Measurements from ENCODE around the gene MTG1.
"Not testable (repeated sequence)": the region's sequence is repeated elsewhere in the genome, so short reads cannot be mapped to it uniquely, and the experiment has no call there.

Gene MTG1

DNA sequence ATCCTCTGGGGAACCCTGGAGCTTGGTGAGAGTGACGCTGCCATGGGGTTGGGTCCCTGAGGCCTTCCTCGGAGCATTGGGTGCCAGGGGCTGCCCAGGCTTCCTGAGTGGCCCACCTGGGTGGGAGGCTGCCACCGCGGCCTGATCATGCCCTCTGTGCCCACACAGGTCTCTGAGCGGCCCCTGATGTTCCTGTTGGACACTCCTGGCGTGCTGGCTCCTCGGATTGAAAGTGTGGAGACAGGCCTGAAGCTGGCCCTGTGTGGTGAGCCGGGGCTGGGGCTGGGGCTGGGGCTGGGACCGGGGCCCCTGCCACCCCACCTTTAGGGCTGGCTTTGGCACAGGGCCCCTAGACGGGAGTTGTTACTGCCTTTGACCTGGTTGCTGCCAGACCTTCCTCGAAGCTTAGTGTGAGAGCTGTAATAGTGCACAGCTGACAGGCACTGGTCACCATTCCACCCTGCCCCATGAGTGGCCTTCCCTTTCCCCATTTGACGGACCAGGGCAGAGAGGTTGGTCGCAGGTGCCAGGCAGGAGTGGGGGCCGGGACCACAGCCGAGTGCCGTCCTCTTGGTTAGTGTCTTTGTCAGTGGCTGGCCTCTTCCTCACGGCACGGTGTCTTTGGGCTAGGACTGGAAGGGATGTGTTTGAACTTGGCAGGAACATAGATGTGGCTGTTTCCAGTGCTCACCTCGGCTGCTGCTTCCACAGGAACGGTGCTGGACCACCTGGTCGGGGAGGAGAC is 8.2 kb downstream of the MTG1 start:
- no peak for DNase-seq

DNA sequence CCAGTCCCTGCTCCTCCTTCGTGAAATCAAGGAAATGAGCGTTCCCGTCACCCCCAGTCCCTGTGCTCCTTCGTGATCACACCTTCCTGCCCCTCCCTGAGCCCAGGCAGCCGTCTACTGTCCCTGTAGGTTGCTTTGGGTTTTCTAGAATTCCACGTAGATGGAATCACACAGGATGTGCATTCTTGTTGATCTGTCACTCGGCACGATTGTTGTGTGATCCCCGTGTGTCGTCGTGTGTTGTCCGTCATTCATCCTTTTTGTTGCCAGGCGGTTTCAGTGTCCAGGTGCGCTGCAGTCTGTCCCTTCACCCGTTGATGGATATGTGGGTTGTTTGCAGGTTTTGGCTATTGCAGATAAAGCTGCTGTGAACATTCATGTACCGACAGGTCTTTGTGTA is 9.4 kb downstream of the MTG1 start:
- no peak for DNase-seq

DNA sequence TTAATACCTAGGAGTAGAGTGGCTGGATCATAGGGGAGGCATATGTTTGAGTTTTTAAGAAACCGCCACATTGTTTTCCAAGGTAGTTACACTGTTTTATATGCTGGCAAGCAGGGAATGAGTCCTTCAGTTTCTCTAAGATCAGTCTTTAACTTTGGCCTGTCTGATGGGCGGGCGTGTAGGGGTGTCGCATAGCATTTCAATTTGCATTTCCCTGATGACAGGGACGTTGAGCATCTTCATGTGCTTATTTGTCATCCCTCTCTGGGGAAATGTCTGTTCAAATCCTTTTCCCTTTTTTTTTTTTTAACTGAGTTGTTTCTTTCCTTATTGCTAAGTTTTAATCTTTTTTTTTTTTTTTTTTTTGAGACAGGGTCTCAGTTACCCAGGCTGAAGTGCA is 9.8 kb downstream of the MTG1 start:
- no peak for DNase-seq

DNA sequence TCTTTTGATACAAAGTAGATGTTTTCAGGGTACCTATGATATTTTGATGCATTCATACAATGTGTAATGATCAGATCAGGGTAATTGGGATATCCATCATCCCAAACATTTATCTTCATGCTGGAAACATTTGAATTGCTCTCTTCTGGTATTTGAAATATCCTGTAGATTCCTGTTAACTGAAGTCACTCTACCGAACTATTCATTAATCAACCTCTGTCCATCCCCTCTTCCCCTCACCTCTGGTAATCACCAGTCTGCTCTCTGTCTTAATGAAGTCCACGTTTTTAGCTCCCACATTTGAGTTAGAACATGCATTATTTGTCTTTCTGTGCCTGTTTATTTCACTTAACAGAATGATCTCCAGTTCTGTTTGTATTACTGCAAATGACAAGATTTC is 11.3 kb downstream of the MTG1 start:
- no peak for DNase-seq

DNA sequence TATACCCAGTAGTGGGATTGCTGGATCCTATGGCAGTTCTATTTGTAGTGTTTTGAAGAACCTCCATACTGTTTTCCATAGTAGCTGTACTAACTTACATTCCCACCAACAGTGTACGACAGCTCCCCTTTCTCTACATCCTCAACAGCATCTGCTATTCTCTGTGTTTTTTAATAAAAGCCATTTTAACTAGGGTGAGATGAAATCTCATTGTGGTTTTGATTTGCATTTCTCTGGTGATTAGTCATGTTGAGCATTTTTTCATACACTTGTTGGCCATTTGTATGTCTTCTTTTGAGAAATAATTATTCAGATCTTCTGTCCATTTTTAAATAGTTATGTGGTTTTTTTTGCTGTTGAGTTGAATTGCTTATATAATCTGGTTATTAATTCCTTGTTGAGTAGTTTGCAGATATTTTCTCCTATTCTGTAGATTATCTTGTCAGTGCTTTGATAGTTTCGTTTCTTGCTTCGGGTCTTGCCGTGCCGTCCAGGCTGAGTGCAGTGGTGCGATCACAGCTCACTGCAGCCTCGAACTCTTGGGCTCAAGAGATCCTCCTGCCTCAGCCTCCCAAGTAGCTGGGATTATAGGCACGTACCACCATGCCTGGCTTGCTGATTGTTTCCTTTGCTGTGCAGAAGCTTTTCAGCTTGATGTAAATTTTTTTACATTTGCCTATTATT is 12.0 kb downstream of the MTG1 start:
- no peak for DNase-seq

DNA sequence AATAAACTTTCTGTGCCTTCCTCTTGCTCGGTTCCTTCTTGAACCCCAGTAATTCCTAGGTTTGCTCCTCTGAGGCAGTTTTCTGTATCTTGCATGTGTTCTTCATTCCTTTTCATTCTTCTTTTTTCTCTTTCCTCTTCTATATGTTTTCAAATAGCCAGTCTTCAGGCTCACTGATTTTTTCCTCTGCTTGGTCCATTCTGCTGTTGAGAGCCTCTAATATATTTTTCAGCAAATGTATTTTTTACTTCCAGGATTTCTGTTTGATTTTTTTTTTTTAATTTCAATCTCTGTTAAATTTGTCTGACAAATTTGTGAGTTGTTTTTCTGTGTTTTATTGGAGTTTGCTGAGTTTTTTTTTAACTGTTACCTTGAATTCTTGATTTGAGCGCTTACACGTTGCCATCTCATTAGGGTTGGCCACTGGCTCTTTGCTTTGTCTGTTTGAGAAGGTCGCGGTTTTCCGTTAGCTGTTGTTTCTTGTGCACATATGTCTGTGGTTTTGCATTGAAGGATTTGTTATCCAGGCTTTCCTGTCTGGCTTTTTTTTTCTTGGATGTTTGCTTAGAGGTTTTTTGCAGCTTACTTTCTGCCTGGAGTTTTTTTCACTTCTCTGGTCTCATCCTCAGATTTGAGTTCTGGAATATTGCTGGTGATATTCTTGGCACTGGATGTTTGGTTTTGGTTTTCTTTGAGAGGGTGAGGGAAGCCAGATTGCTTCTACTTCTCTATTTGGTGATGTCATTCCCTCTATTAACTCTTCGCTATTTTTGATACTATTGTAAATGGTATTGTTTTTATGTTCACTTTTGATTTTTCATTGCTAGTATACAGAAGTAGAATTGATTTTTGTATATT is 17.8 kb downstream of the MTG1 start:
- DNase-seq: no peak

DNA sequence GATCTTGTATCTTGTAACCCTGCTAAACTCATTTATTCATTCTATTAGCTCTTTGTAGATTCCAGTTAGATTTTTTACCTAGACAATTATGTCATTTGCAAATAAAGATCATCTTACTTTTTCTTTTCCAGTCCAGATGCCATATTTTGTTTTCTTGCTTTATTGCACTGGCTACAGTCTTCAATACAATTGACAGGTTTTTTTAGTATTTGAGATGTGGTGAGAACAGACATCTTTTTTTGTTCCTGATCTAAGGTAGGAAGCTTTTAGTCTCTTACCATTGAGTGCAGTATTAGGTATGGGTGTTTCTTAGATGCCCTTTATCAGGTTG is 18.4 kb downstream of the MTG1 start:
- DNase-seq: no peak

DNA sequence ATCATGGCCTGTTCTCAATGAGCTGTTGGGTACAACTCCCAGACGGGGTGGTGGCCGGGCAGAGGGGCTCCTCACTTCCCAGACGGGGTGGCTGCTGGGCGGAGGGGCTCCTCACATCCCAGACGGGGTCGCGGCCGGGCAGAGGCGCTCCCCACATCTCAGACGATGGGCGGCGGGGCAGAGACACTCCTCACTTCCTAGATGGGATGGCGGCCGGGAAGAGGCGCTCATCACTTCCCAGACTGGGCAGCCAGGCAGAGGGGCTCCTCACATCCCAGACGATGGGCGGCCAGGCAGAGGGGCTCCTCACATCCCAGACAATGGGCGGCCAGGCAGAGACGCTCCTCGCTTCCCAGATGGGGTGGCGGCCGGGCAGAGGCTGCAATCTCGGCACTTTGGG is 20.4 kb downstream of the MTG1 start:
- not testable (repeated sequence) for DNase-seq

DNA sequence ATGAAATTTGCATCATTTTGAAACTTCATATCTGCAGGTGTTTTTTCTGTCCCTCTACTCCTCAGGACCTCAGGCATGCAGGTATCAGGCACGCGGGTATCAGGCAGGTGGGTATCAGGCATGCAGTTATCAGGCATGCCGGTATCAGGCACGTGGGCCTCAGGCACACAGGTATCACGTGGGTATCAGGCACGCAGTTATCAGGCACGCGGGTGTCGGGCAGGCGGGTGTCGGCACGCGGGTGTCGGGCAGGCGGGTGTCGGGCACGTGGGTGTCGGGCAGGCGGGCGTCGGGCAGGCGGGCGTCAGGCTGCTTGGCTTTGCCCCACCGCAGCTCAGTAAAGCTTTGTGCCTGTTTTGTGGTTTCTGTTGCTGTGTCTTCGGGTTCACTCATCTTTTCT is 21.8 kb downstream of the MTG1 start:
- no peak for DNase-seq

DNA sequence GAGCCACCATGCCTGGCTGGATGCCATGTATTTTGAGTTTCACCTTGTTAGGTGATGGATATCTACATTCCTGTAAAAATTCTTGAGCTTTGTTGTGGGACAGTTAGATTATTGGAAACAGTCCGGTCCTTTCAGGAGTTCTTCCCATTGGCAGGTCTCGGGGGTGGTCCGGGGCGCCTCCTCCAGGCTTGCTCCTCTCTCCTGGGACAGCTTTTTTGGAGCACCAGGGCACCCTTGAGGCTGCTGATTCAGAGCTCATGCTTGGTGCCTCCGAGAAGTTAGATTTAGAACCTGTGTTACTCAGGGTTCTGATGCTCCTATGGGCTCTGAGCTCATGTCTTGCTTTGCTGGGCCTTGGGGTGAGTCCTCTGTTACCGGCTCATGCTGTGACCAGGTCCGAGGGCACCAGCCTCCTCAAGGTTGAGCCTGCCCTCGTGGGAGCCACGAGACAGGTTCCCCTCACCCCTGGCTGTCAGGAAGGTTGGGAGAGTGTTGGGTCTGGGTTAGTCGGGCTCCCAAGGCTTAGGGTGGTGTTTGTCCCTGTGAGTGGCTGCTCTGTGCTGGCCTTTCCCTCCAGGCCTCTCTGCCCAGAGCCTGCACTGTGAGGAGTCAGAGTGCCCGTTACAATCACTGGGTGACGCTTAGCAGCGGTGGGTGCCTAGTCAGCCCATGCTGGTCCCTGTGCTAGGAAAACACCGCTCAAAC is 24.5 kb downstream of the MTG1 start:
- no peak for DNase-seq

DNA sequence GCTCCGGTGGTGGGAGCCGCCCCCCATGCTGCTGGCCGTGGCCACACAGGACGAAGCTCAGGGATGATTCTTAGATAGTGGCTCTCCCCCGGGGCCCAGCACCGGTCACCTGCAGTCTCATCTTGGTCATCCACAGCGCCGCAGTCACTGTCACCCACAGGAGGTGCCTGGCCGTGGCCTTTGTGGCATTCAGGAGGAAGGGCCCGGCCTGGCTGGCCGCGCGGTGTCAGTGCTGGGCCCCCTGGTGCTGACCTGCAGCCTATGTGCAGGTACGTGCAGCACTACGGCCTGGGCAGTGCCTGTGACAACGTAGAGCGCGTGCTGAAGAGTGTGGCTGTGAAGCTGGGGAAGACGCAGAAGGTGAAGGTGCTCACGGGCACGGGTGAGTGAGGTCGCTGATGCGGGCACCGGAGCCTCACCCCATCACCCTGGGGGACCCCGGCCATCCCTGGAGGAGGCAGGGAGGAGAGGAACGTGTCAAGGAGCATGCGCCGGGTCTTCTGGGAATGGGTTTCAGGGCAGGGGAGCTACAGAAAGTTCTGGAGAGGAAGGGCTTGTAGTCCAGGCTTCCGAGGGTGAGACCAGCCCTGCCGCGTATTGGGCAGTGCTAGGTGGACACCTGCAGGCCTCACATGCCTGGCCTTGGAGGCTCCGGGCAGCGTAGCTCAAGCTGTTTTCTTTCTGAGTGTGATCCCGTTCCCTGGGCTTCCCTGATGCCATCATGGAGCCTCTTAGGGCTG is 25.4 kb downstream of the MTG1 start:
- no peak for DNase-seq

DNA sequence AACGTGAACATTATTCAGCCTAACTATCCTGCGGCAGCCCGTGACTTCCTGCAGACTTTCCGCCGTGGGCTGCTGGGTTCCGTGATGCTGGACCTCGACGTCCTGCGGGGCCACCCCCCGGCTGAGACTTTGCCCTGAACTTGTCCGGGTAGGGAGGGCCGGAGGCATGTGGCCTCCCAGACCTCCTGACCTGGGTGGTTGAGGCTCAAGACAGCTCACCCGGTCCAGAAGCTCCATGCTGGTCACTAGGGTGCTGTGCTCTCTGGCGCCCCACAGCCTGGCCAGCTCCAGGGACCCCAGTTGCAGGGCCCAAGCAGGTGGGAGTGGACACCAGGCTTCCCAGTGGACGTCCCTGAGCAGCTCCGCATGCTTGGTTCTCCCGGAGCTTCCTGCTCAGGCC is 26.1 kb downstream of the MTG1 start:
- DNase-seq: no peak

DNA sequence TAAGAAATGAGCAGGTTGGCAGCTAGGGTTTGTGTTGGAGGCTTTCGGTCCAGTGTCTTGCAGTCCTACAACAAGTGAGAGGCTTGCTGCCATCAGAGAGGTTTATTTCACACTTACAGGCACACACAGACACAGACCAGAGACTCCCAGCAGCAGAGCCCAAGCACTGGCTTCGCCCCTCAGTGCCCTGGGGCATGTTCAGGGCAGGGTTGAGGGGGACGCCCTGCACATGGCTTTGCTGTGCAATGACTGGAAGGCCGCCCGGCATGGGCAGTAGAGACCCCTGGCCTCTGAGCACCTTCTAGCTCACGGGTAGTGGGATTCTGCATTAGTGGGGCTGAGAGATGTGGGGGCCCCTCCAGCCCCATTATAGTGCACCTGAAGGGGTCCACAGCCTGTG is 26.6 kb downstream of the MTG1 start:
- DNase-seq: no peak

DNA sequence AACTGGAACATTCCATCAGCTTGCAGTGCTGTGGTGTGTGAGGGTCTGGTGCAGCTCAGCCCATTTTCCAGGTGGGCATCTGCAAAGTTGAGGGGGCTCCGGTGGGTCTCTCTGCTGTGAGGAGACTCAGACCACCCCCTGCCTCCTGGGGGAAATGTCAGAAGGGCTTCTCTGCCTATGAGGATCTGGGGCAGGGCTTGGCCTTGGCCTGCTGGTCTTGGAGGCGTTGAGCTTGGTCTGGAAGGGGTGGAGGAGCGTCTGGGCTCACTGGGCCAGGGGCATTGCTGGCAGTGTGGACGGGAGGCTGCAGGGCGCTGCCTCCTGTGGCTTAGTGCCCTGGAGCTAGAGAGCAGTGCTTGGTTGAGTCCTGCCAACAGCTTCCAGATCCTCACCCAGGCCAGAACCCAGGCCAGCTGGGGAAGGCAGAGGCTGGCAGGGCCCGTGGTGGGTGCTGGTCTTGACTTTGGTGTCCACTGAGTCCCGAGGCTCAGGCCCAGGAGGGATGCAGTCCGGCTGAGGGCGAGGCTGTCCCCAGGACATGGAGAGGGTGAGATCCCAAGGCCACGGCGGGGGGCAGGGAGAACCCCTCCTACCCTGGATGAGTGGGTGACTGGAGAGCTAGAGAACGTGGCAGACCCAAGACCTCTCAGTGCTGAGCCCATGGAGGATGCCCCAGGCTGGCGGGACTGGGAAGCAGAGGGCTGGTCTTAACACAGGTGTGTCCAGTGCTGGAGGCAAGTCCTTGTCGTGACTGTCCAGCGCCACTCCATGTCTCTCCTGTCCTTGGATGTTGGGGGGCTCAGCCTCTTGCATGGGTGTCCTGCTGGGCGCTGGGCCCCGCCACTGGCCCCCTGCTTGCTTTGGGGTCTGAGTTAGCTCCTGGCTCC is 27.6 kb downstream of the MTG1 start:
- DNase-seq: no peak

DNA sequence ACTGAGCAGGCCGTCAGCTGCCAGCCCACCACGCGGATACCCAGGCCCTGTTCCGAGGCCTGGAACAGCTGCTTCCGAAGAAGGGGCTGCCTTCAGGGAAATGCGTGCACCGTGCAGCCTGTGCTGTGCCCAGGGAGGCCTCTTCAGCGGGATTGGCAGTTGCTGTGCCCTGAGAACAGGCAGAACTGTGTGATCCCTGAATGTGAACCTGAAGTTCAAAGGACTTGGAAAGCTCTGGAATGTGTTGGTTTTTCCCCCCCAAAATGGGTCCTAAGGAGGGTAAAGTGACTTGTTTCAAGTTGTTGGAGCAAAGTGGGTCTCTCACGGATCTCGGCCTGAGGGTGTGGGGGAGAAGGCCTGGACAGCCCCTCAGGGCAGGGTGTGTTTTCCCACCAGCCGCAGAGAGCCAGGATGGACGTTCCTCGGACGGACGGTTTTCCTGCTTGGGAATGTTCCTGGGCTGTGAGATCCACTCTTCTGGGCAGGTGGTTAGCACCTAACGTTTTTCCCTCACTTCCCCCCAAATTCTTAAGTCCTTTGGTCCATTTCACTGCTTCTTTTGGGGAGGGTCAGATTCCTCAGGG is 28.4 kb downstream of the MTG1 start:
- no peak for DNase-seq

DNA sequence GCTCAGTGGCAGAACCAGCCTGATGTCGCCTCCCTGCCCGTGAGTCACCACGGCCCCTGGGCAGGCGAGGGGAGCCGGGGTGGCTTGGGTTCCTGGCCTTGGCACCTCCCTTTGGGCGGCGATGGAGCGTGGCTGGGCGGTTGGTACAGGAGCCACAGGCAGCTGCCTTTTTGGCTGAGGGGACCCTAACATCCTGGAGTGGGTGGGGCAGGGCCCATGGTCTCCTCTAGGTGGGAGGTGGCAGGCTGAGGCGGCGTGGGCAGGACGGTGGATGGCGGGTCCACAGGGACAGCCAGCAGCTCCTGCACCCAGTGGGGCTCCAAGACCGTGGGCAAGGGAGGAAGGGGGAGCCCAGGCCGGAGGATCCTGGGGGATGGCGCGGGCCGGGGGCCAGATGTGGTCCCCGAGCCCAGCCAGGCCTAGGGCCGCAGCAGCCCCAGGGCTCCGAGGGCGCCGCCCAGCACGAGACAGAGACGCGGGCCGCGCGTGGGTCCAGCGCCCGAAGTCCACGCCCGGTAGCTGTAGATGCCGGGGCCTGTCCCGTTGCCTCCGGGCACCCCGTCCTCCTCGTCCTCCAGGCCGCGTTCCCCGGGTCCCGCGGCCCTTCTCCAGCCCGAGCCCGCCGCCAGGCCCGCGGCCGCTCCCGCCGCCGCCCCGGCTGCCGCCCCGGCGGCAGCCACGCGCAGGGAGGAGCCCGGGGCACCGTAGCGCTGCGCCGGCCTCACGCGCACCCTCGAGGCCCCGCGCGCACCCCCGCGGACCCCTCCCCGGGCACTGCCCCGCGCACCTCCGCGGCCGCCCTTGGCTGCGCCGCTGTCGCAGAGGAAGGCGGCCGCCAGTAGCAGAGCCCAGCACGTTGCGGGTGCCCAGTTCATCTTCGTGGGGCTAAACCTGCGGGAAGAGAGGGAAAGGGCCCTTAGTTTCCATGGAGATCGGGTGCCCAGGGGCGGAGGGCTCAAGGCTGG is 29.1 kb downstream of the MTG1 start:
- DNase-seq: no peak

DNA sequence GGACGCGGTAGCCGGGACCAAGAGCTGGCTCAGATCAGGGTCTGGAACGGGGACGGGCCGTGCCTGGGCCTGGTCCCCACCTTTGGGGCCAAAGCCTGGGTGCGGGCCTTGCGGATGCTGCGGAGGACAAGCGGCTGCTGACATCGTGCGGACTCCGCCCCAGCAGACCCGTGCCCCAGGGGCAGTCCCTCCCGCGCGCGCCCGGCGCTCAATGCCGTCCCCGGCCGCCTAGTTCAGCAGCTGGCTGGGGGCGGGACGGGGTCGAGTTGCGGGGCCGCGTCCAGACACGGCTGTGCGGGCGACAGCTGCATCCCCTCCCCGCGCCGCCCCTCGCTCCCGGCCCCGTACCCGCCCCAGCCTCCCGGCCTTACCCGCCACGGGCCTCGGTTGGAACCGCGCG is 30.1 kb downstream of the MTG1 start:
- DNase-seq: not testable (repeated sequence)

DNA sequence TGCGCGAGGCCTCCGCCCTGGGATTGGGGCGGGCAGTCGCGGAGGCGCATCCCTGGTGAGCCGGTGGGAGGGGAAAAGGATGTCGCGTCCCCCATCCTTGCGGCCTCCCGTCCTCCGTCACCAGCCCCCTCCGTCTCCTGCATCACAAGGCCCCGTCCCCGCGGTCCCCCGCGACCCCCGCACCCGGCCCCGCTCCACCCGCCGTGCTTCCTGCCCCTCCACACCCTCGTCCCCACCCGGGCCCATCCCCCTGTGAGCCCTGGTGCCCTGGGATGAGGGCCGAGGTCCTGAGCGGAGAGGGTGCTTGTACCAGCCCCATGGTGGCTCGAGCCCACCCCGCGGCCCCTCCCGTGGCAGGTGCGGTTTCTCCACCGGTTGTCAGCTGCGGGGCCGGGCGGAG is 30.6 kb downstream of the MTG1 start, which contains the start of gene SPRN:
Gene SPRN, minus strand, starts transcription at position 25 of the 400 bp plus-strand sequence. CDS start 944 bp downstream, outside the sequence.
- DNase-seq: not testable (repeated sequence)

DNA sequence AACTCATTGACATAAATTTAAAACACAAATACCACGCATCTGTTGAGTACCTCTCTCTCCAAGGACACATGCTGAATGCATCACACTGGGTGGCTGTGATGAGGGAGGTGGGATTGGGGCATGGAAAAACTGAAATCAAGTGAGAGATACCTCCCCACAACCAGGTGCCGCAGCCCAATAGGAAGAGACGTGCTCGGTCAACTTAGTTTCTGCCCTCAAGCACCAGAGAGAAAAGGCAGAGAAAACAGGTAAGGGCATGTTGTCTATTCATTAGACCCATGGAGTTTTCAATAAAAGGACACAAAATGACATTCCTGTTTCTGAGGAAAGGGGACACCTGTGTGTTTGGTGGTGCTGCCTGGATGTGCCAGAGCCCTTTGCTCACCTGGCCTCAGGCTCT is 35.6 kb downstream of the MTG1 start:
- DNase-seq: not testable (repeated sequence)
